ENCODE data around the gene CDKAL1. TPM values are rescaled to one million over a fixed set of nuclear protein-coding genes. Genes with fewer than 3 reads are reported as not detected.

The CDKAL1 gene
- total and polyA plus RNA-seq, 2 donors (not counting 3 experiments of a cell fraction or from before 2014, with no cell fraction given), result 6.1 to 20.5 TPM

DNA sequence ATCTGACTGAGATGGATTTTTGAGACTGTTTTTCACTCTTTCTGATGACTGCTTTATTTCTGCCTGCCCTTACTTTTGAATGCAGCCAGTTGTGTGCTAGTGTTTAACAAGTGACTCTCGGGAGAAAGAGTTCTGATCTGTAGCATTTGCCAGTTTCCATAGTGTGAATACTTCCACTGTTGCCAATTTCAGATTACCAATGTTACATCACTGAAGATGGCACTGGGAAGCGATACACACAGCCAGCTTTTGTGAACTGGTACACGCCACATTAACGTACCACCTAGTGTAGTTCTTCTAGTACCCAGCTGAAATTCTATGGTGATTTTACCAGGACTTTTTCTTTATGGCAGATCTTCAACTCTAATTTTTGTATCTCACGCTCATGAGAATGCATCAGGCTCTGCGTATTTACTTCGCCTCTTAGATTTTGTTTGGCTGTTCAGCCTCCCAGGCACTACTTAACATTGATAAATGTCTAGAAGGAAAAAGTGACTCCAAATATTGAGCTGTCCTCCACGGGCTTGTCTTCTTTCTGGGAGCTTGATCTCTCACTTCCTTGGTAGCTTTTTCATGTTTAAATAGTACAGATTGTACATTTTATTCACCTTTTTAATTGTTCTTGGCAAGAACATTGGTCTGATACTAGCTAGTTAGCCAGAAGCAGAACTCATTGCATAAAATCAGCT lies 537.7 kb downstream of the CDKAL1 start:
- Histone ChIP-seq H4K20me1 (replicated peaks; ENCODE audit: control insufficient read depth, extremely low read depth, insufficient read depth, low read length) (no peaks in the 10 kb centered on the region), H3K4me3 (replicated peaks in 1 of 3; ENCODE audit: insufficient read depth in 1 of 3, low read depth in 1 of 3, low read length in 3 of 3) (no peak overlapping the region), H3K36me3 (ENCODE audit: control insufficient read depth in 2 of 2, extremely low read depth in 1 of 2, insufficient read depth in 2 of 2, low read length in 2 of 2) (no peaks in the 10 kb centered on the region), H3K27me3 (ENCODE audit: control insufficient read depth in 2 of 2, insufficient read depth in 2 of 2, low read length in 2 of 2) (no peaks in the 10 kb centered on the region), H3K4me2 (ENCODE audit: insufficient read depth, low read length) (no peak overlapping the region), H3K4me1 (ENCODE audit: control insufficient read depth, extremely low read depth, insufficient read depth, low read length) (peaks cover 16% of the 10 kb centered on the region), H2AFZ (ENCODE audit: low read depth, low read length) (no peak overlapping the region), H3K9me3 (replicated peaks; ENCODE audit: control insufficient read depth, insufficient read depth, low read length) (no peaks in the 10 kb centered on the region), H3K9ac (replicated peaks; ENCODE audit: extremely low read depth, insufficient read depth, low read length) (no peak overlapping the region), H3K79me2 (ENCODE audit: control insufficient read depth, insufficient read depth, low read length) (no peaks in the 10 kb centered on the region), H3K27ac (ENCODE audit: insufficient read depth, low read depth, low read length) (no peak overlapping the region), H3K9me1 (replicated peaks; ENCODE audit: control insufficient read depth, extremely low read depth, insufficient read depth, low read length) (no peaks in the 10 kb centered on the region)
- intact Hi-C loops (cut with micrococcal nuclease), result no loop called here
- dilution Hi-C loops (cut with MboI; ENCODE audit: extremely low pct_ligation_motif_present, low sequenced_read_pairs), result no loop called here
- CTCF ChIA-PET, result interaction anchor here (0.9 kb wide), 1 partner anchor 53 kb away, joined by 3 read pairs; no protein-coding TSS in a partner anchor
- DNase-seq (ENCODE audit: low read depth, low spot score) (no peak), FAIRE-seq (no peak)
- POLR2A ChIA-PET, result no interaction called here
- BruUV-seq (replicated peaks), result no TSS peak
- no peak for TF ChIP-seq POLR2AphosphoS5 (IDR thresholded peaks at IDR 0.05; ENCODE audit: insufficient read depth, low read depth, low read length)
- TF ChIP-seq, protein P1, sequence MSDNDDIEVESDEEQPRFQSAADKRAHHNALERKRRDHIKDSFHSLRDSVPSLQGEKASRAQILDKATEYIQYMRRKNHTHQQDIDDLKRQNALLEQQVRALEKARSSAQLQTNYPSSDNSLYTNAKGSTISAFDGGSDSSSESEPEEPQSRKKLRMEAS (IDR thresholded peaks at IDR 0.05; ENCODE audit: insufficient read depth, insufficient read length), result no peak
- TF ChIP-seq JUN (IDR thresholded peaks at IDR 0.05; ENCODE audit: borderline replicate concordance, insufficient read depth, insufficient read length, low read depth), result no peak
- no peak for TF ChIP-seq FOS (IDR thresholded peaks at IDR 0.05; ENCODE audit: borderline replicate concordance, insufficient read depth, low read length)
- TF ChIP-seq MYC (IDR thresholded peaks at IDR 0.05; ENCODE audit: low read depth, low read length), result no peak
- TF ChIP-seq GATA2 (IDR thresholded peaks at IDR 0.05; ENCODE audit: insufficient read depth, insufficient read length, low read depth, low read length), result no peak
- TF ChIP-seq POLR2A (IDR thresholded peaks at IDR 0.05; ENCODE audit: low read depth, low read length), result no peak
- no peak for TF ChIP-seq EZH2 (IDR thresholded peaks at IDR 0.05; ENCODE audit: borderline replicate concordance, low read depth, low read length, severe bottlenecking)
- TF ChIP-seq, protein P2, sequence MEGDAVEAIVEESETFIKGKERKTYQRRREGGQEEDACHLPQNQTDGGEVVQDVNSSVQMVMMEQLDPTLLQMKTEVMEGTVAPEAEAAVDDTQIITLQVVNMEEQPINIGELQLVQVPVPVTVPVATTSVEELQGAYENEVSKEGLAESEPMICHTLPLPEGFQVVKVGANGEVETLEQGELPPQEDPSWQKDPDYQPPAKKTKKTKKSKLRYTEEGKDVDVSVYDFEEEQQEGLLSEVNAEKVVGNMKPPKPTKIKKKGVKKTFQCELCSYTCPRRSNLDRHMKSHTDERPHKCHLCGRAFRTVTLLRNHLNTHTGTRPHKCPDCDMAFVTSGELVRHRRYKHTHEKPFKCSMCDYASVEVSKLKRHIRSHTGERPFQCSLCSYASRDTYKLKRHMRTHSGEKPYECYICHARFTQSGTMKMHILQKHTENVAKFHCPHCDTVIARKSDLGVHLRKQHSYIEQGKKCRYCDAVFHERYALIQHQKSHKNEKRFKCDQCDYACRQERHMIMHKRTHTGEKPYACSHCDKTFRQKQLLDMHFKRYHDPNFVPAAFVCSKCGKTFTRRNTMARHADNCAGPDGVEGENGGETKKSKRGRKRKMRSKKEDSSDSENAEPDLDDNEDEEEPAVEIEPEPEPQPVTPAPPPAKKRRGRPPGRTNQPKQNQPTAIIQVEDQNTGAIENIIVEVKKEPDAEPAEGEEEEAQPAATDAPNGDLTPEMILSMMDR (IDR thresholded peaks at IDR 0.05; ENCODE audit: extremely low read depth in 1 of 2, insufficient read depth in 1 of 2, low read depth in 1 of 2, low read length in 2 of 2), result no peak
